Measurements from ENCODE around the gene ABCF1. TPM values are rescaled to one million over a fixed set of nuclear protein-coding genes. Genes with fewer than 3 reads are reported as not detected.
A peak's percentile ranks its signal among the peaks of the same experiment; 100 is the strongest.

Gene ABCF1
- total and polyA plus RNA-seq, 5 experiments from 2014 or later: 19.1 to 71.3 (median 43.1) TPM

DNA sequence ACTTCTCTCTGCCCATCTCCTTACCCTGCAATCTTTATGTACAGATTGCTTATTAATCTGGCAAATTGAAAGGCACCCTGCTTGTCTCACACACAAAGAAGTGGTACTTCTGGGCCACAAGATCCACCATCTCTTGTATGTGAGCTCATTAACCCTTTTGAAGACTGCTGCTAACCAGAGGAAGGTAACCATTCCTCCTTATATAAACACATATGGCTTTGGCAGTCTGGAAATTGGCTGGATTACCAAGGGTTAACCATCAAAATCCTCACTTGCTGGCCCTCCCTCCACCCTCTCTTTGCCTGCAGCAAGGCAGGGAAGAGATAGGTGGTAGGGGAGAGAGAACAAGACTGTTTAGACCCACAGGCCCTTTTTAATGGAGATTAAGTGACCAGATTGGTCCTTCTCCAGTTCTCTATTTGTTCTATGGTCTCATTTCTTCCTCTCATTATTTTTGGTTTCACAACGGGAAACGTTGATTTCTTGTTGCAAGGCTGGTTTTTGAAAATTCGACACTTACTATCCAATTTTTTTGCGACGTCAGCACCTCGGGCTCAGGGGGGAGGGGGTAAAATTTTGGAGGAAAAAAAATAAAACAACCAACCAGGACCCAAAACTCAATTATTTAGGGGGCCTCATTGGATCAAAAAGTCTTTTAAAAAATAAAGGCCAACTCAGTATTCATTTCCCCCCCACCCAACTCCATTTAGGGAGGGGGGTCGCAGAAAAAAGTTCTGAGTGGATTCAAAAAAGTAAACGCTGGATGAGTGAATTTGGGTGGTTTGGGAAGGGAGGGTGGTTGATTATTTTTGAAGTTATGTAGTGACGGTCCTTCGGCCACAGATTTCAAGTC lies 44.9 kb downstream of the ABCF1 start:
- H3K27ac Mint-ChIP-seq: peak overlapping the region; percentile 99 to 100 (median 100)
- POLR2A ChIA-PET: interaction anchor here (0.7 to 4.7 kb wide), 27 partner anchors 11 to 729 kb away, joined by 3 to 78 read pairs (median 12); partner anchors contain the start of genes ABCF1, ATAT1, C6orf136 and DHX16
- peaks cover 0 to 8% (median 0%) of the 10 kb centered on the region in 5 donors for H3K27me3 Mint-ChIP-seq
- peak overlapping the region; percentile 92 to 100 (median 99) for H3K4me3 Mint-ChIP-seq
- peak in 9 of 10 donors; percentile 27 to 68 (median 62) for DNase-seq
- peaks cover 23 to 52% (median 23%) of the 10 kb centered on the region in 3 donors for H3K36me3 Mint-ChIP-seq
- peak in 1 of 2 donors; percentile 2 for ATAC-seq
- H3K9me3 Mint-ChIP-seq: peaks cover 0 to 3% (median 0%) of the 10 kb centered on the region in 9 donors
- H3K4me1 Mint-ChIP-seq: peaks cover 26 to 69% (median 53%) of the 10 kb centered on the region in 4 donors

DNA sequence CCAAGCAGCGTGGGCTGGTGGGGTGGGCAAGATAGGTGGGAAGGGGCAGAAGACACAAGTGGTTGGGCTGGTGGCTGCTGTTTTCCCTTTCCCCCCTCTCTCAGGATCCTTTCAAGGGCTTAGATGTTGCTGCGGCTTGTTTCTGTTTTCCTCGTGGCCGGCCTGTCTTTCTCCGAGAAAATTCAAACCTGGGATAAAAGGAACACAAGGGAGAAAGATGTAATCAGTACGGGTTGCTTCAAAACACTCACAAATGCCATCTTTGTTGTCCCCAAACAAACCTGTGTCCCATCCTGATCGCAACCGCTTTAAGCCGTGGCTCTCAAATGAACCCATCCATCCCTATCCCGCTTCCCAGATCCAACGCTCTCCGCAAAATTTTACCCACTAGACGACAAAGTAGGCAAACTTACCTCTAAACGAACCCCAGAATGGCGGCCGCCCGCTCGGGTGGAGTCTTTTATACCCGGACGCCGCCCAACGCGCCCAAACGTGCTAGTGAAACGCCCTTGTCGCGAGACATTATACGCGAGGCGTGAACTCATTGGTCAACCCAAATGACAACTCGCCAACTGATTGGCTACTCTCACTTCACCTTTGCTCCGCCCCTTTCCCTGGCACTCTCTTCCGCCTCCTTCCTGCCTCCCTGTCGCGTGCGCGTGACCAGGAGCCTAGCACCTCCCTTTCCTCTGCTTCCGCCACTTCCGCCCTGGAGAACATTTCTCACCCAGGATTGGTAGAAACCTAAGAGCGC lies 45.7 kb downstream of the ABCF1 start, which contains the start of gene PPP1R10:
TSS of gene PPP1R10 (minus strand) at position 433 of the 754 bp plus-strand sequence. CDS start 7,299 bp downstream, outside the sequence.
- POLR2A ChIA-PET: interaction anchor here (0.5 to 2.4 kb wide), 35 partner anchors 9 to 924 kb away, joined by 3 to 24 read pairs (median 4); partner anchors contain the start of genes ABCF1, ATAT1, C6orf136 and DHX16
- Mint-ChIP-seq H3K36me3 (peaks cover 23 to 58% (median 26%) of the 10 kb centered on the region in 3 donors), H3K27me3 (peaks cover 0 to 8% (median 0%) of the 10 kb centered on the region in 5 donors), H3K27ac (peak within 1 kb of the TSS; percentile 99 to 100 (median 100)), H3K4me1 (peaks cover 18 to 61% (median 48%) of the 10 kb centered on the region in 4 donors), H3K9me3 (peaks cover 0 to 3% (median 0%) of the 10 kb centered on the region in 9 donors), H3K4me3 (peak within 1 kb of the TSS; percentile 92 to 100 (median 99))
- peak; percentile 83 to 100 (median 99) for DNase-seq
- ATAC-seq: peak; percentile 70 to 77

DNA sequence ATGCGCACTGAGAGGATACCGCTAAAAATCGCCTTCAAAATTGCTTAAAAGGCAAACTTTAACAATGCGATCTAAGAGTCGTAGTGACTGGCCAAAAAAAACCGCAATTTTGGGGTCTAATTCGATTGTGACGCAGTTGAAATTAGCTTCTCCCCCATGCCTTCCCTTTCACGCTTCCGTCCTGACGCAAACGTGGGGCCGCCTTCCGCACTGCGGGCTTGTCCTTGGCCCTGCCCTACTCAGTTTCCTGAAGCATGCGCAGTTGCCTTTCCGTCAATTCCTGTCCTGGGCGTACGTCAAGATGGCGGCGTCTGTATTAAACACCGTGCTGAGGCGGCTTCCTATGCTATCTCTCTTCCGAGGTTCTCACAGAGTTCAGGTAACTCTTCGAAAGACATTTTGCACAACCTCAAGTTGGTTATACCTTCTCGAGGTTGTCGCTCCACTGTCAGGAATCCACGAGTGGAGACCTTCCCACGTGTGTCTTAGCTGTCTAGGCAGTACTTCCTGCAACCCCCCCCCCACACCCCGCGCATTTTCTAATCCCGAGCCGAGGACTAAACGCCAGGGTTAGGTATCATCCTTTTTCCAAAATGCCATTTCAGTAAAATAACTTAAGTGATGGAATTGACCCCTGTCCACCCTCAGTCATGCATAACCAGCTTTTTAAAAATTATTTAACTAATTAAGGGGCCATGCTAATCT lies 46.5 kb downstream of the ABCF1 start, which contains the start of gene MRPS18B:
TSS of gene MRPS18B (plus strand) at position 276 of the 705 bp plus-strand sequence. CDS start at position 302, 26 bp downstream.
- peaks cover 0 to 3% (median 0%) of the 10 kb centered on the region in 9 donors for H3K9me3 Mint-ChIP-seq
- H3K27me3 Mint-ChIP-seq: peaks cover 0 to 8% (median 0%) of the 10 kb centered on the region in 5 donors
- POLR2A ChIA-PET: interaction anchor here (0.6 to 2.4 kb wide), 43 partner anchors 8 to 924 kb away, joined by 3 to 24 read pairs (median 4); partner anchors contain the start of genes ABCF1, ATAT1, C6orf136 and DHX16
- DNase-seq (peak; percentile 91 to 100 (median 98)), ATAC-seq (peak; percentile 71 to 79)
- peak within 1 kb of the TSS; percentile 99 to 100 (median 100) for H3K27ac Mint-ChIP-seq
- peaks cover 16 to 55% (median 44%) of the 10 kb centered on the region in 4 donors for H3K4me1 Mint-ChIP-seq
- H3K4me3 Mint-ChIP-seq: peak within 1 kb of the TSS; percentile 92 to 100 (median 99)
- H3K36me3 Mint-ChIP-seq: peaks cover 23 to 64% (median 26%) of the 10 kb centered on the region in 3 donors

DNA sequence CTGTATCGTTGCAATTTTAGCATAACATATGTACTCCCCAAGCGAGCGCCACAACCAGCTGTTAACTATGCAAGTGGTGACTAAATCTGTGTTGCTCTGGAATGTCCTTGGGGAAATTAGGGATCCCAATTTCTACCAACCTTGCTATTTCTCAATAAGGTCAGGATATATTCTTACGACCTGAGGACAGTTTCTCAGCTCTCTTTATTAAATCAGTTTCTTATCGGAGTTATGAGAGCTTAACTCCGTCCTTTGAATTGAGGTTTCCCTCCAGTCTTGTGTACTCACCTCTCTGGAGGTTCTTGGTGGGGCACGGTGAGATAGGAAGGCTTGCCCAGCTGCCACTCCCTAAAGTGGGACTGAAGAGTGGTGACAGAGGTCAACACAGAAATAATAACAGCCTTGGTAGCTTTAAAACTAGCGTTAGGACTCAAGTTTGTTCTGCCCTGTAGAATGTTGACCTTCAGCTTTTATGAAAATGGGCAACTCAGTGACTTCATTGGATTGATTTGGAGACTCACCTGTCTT lies 47.1 kb downstream of the ABCF1 start:
- peaks cover 23 to 68% (median 26%) of the 10 kb centered on the region in 3 donors for H3K36me3 Mint-ChIP-seq
- peaks cover 15 to 48% (median 38%) of the 10 kb centered on the region in 4 donors for H3K4me1 Mint-ChIP-seq
- ATAC-seq (no peak), DNase-seq (no peak)
- peaks cover 0 to 8% (median 0%) of the 10 kb centered on the region in 5 donors for H3K27me3 Mint-ChIP-seq
- H3K27ac Mint-ChIP-seq: peak overlapping the region; percentile 99 to 100 (median 100)
- POLR2A ChIA-PET: interaction anchor here (0.9 to 2.4 kb wide), 35 partner anchors 8 to 923 kb away, joined by 3 to 24 read pairs (median 5); partner anchors contain the start of genes ABCF1, ATAT1, C6orf136 and DHX16
- peak overlapping the region; percentile 92 to 100 (median 99) for H3K4me3 Mint-ChIP-seq
- peaks cover 0 to 3% (median 0%) of the 10 kb centered on the region in 9 donors for H3K9me3 Mint-ChIP-seq

DNA sequence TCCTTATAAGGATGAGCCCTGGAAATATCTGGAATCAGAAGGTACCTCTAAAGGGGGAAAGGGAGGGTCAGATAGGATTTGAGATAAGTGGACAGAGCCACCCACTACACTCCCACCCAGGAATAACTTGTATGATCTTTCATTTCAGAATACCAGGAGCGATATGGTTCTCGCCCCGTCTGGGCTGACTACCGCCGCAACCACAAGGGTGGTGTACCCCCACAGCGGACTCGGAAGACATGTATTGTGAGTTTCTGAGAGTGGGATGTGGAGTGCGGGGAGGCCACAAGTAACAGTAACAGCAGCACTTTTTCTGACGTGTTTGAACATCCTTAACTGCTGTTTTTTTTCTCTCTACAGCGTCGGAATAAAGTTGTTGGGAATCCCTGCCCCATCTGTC lies 48.3 kb downstream of the ABCF1 start:
- Mint-ChIP-seq H3K9me3 (peaks cover 0 to 3% (median 0%) of the 10 kb centered on the region in 9 donors), H3K4me3 (peak overlapping the region in 8 of 10 donors; percentile 4 to 100 (median 98)), H3K27me3 (peaks cover 0 to 8% (median 0%) of the 10 kb centered on the region in 5 donors), H3K27ac (peak overlapping the region; percentile 24 to 100 (median 100)), H3K4me1 (peaks cover 9 to 36% (median 27%) of the 10 kb centered on the region in 4 donors), H3K36me3 (peaks cover 23 to 75% (median 26%) of the 10 kb centered on the region in 3 donors)
- POLR2A ChIA-PET: no interaction called here
- ATAC-seq: no peak
- DNase-seq: no peak

DNA sequence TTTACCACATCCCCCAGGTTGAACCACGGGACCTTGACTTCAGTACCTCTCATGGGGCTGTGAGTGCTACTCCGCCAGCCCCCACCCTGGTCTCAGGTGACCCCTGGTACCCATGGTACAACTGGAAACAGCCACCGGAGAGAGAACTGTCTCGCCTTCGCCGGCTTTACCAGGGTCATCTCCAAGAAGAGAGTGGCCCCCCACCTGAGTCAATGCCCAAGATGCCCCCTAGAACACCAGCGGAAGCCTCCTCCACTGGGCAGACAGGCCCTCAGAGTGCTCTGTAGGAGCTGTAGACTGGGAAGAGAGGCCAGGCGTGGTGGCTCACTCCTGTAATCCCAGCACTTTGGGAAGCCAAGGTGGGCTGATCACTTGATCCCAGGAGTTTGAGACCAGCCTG lies 54.3 kb downstream of the ABCF1 start:
- Mint-ChIP-seq H3K27ac (peak overlapping the region in 7 of 10 donors; percentile 74 to 98 (median 96)), H3K27me3 (no peaks in the 10 kb centered on the region), H3K4me3 (peak overlapping the region in 2 of 10 donors; percentile 89 to 93), H3K4me1 (peaks cover 13 to 38% (median 25%) of the 10 kb centered on the region in 4 donors), H3K36me3 (peaks cover 0 to 86% (median 16%) of the 10 kb centered on the region in 3 donors), H3K9me3 (no peaks in the 10 kb centered on the region)
- ATAC-seq (no peak), DNase-seq (no peak)
- POLR2A ChIA-PET: interaction anchor here (0.6 to 3.2 kb wide), 8 partner anchors 8 to 1516 kb away, joined by 3 to 36 read pairs (median 4); partner anchors contain the start of genes C6orf136, MRPS18B and PPP1R10

DNA sequence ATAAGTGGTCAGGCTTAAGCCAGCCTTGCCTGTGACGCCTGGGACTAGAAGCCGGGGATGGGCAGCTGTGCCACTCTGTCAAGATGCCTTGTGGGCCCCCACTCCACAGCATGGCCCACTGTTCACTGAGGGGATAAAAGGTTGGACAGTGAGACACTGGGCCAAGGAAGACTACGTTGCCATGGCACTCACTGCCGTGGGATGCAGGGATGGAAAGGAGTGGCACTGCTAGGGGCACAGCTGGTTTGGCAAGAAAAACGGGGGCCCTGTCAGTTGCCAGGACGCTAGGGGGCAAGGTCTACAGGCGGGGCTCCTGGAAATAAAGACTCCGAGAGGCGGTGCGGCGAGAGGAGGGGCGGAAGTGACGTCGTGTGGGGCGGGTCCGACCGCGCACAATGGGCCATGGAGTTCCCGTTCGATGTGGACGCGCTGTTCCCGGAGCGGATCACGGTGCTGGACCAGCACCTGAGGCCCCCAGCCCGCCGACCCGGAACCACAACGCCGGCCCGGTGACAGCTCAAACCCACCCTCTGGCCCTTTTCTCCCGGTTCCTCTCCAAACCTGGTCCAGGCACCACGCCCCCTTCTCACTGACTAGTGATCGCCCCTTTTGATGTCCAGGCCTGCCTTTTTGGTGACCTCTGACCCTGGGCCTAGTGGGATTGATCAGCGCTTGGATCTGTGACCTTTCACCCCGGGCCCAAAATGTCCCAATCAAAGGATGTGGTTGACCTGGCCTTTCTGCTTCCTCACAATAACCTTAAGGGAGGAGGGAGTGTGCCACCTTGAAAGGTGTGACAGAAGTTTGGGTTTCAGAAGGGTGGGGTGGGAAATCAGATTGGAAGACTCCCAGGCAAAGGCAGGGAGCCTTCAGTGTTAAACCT lies 55.5 kb downstream of the ABCF1 start, which contains the start of gene ATAT1:
TSS of gene ATAT1 (plus strand) at position 391 of the 883 bp plus-strand sequence.
- Mint-ChIP-seq H3K27me3 (no peaks in the 10 kb centered on the region), H3K9me3 (no peaks in the 10 kb centered on the region), H3K4me1 (peaks cover 13 to 32% (median 25%) of the 10 kb centered on the region in 4 donors), H3K4me3 (peak within 1 kb of the TSS; percentile 89 to 94 (median 92)), H3K27ac (peak within 1 kb of the TSS; percentile 49 to 98 (median 97)), H3K36me3 (peaks cover 0 to 83% (median 12%) of the 10 kb centered on the region in 3 donors)
- POLR2A ChIA-PET: interaction anchor here (0.6 to 3.2 kb wide), 9 partner anchors 9 to 145 kb away, joined by 3 to 36 read pairs (median 3); partner anchors contain the start of genes MRPS18B and PPP1R10
- DNase-seq: peak; percentile 84 to 94 (median 88)
- peak; percentile 99 to 100 for ATAC-seq

DNA sequence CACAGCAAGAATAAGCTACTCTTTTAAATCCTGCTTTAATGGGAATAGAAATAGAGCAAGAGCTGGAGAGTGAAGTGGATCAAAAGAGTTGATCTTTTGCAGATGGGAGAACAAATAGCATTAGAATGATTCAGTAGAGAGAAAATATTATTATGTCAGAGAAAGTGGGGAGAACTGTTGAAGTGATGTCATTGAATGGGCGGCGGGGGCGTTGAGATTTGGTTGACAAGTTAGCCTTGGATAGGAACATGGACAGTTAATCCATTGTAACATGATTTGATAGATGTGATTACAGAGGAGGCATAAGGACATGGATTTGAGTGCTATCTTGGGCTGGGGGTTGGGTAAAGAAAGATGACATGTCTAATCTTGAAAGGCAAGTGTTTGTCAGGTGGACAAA lies 64.6 kb downstream of the ABCF1 start:
- ATAC-seq: no peak
- peaks cover 0 to 28% (median 8%) of the 10 kb centered on the region in 3 donors for H3K36me3 Mint-ChIP-seq
- no peaks in the 10 kb centered on the region for H3K27me3 Mint-ChIP-seq
- POLR2A ChIA-PET: interaction anchor here (0.7 kb wide), 1 partner anchor 9 kb away, joined by 3 read pairs; no protein-coding TSS in a partner anchor
- peaks cover 7 to 9% (median 8%) of the 10 kb centered on the region in 4 donors for H3K4me1 Mint-ChIP-seq
- H3K4me3 Mint-ChIP-seq: no peak overlapping the region
- no peaks in the 10 kb centered on the region for H3K9me3 Mint-ChIP-seq
- DNase-seq: no peak
- H3K27ac Mint-ChIP-seq: peak overlapping the region in 1 of 10 donors; percentile 47

DNA sequence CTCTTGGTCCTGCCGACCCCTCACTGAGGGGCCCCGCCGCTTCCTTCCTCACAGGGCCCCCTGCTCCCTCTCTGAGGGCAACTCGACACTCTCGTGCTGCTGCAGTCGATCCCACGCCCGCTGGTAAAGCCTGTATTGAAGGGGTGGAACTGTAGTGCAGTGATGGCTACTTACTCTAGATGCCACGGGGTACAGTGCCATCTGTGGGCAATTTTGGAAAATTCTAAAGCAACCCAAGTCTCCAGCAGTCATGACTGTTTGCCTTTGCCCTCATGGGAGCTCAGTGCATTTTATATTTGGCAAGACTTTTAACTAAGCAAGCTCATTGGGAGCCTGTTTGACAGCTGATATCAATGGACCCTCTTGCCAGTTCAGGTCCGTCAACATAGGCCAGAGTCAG lies 69.2 kb downstream of the ABCF1 start:
- no peaks in the 10 kb centered on the region for H3K27me3 Mint-ChIP-seq
- peaks cover 0 to 23% (median 4%) of the 10 kb centered on the region in 3 donors for H3K36me3 Mint-ChIP-seq
- no peaks in the 10 kb centered on the region for H3K9me3 Mint-ChIP-seq
- peak in 2 of 10 donors; percentile 26 to 34 for DNase-seq
- H3K4me3 Mint-ChIP-seq: peak overlapping the region in 1 of 10 donors; percentile 54
- peaks cover 22 to 35% (median 30%) of the 10 kb centered on the region in 4 donors for H3K4me1 Mint-ChIP-seq
- POLR2A ChIA-PET: interaction anchor here (0.5 to 1.9 kb wide), 8 partner anchors 8 to 90 kb away, joined by 3 to 15 read pairs (median 5); partner anchors contain the start of genes ATAT1, DHX16, MRPS18B and PPP1R10
- ATAC-seq: peak; percentile 68 to 80
- H3K27ac Mint-ChIP-seq: peak overlapping the region in 9 of 10 donors; percentile 83 to 96 (median 92)
